ELF-1 (cell line): ENCODE measurements around the gene IL1A.
"Not testable (repeated sequence)": the region's sequence is repeated elsewhere in the genome, so short reads cannot be mapped to it uniquely, and the experiment has no call there.

Source experiments
- DNase-seq: peaks from one replicate; pipeline ENCODE4 v3.0.0-alpha.2; 2016; ENCODE audit warnings: low read depth, low spot score

Gene IL1A

DNA sequence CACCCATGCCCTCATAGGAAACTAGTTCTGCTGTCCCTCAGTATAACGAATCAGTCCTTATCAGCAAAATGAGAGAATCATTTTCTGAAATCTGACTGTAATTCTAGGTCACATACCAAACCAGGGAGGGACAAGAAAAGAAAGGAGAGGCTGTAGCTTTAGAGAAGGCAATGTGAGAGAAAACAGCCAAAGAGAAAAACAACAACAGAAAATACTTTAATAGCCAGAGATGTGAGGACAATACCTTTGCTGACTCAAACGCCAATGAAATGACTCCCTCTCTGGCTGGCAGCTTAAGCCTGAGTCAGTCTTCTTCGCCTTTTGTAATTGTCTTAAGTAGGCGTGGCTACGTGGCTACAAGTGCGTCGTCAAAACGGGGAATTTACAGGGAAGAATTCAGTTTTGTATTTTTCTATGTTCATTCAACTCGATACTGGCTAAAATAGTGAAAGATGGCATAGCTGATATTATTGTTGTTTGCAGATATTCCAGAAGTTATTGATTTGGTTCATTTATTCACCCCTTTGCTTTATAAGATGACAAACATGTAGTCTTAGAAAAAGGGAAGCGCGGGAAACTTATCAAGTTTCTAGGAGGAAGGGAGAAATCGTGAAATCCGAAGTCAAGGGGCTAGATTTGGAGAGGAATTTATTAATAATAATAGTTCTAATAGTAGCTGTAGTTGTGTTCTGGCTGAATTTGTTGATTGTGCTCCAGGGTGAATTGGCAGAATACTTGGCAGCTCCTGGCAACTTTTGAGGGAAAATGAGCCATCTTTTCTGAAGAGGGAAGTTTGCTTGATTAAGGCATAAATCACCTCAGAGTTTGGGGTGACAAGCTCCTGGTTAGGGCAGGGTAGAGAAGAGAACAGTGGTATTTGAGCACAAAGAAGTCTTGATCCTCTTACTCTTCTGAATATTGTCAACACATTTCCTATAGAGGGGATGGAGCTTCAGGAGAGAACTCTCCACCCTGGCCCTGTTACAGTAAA is at the start of gene IL1A:
Gene IL1A, minus strand, starts transcription at position 295 of the 991 bp plus-strand sequence. CDS start 723 bp downstream, outside the sequence.
- DNase-seq: peak; percentile 40

GRCh38 chr2:112833976-112834375 is 49.7 kb upstream of the IL1A start:
- no peak for DNase-seq

GRCh38 chr2:112833639-112833931 is 49.3 kb upstream of the IL1A start:
- DNase-seq: not testable (repeated sequence)

GRCh38 chr2:112832841-112833638 is 48.7 kb upstream of the IL1A start:
- DNase-seq: no peak

- no peak for DNase-seq
Observed at GRCh38 chr2:112831946-112832840, 47.9 kb upstream of the IL1A start.

GRCh38 chr2:112831513-112831845 is 47.2 kb upstream of the IL1A start:
- no peak for DNase-seq

DNA sequence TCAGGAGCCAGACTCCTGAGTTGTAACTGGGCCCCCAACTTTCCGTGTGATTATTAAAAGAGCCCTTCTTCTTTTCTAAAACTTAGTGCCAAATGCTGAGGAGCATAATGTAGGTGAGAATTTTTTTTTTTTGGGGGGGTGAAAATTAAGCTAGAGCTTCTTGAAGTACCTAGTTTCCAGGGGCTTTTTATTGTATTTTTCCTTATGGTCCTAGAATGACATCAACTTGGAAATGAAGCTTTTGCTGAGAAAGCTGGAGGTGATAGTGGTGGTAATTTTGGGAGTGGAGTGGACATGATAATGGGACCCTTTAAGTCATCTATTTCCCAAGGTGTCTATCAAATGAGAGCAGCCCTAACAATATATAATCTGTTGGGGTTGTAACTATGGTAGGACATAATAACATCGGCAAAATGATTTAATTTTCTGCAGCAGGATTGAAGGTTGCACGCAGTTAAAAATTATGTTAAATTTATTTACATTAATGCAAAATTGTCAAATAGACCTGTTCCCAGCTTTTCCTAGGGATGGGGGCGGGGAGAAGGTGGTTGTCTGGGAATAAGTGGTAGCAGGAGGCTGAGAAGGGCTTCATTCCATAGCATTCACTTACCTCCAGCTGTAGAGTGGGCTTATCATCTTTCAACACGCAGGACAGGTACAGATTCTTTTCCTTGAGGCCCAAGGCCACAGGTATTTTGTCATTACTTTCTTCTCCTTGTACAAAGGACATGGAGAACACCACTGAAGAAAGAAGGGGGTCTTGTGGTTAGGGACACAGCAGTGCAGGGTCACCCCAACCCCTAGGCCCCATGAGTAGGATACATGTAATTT is 46.6 kb upstream of the IL1A start:
- DNase-seq: no peak

DNA sequence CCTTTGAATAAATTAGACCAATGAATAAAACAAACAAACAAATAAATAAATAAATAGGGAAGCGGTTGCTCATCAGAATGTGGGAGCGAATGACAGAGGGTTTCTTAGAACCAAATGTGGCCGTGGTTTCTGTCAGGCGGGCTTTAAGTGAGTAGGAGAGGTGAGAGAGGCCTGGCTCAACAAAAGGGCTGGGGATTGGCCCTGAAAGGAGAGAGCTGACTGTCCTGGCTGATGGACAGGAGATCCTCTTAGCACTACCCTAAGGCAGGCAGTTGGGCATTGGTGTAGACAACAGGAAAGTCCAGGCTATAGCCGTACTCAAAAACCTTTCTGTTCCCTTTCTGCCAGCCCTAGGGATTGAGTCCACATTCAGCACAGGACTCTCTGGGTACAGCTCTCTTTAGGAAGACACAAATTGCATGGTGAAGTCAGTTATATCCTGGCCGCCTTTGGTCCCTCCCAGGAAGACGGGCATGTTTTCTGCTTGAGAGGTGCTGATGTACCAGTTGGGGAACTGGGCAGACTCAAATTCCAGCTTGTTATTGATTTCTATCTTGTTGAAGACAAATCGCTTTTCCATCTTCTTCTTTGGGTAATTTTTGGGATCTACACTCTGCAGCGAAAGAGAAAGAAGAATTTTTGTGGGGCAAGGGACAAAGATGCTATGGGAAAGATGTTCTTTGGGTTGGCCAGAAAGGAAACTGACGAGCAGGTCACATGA is 45.8 kb upstream of the IL1A start:
- no peak for DNase-seq

DNA sequence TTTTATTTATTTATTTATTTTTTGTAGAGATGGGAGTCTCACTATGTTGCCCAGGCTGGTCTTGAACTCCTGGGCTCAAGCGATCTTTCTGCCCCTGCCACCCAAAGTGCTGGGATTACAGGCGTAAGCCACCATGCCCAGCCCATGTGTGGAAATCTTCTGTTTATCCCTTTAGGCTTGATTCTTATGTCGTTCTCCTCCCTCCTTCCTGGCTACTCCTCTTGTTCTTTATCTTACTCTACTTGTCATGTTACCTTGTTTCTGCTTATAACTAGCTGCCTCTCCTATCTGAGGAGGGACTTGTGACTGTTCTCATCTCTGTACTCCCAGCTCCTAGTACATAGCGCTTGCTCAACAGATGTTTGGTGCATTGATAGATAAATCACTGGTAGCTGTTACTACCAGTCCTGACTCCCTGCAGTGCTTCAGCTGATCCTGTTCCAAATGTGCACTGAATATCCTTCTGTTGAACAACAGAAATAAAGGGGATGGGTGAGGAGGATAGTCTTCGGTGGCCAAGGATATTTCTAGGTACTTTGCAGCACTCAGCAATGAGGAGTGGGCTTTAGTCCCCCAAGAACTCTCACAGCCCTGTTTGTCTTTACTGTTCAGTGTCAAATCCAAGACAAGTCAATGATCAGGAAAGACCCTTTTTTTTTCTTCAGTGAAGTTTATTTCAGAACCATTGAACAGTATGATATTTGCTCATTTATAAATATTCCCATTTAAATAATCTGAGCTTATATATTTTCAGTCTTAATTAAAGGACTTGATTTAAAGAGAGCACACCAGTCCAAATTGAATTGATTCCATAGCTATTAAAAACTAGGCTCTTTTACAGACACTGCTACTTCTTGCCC is 45.0 kb upstream of the IL1A start:
- DNase-seq: no peak

DNA sequence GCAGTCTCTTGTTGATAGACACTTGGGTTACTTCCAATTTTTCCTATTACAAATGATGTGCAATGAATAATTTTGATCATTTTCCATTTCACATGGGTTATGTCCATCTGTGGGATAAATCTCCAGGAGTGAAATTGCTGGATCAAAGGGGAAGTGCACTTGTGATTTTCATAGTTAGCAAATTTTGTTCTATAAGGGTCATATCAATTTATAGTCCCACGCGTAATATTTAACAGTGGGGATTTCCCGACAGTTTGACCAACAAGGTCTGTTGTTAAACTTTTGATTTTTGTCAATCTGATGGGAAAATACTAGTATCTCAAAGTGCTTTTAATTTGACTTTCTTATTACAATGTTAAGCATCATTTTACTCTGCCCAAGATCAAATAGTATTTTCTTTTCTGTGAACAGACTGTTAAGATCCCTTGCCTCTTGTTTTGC is 44.0 kb upstream of the IL1A start:
- no peak for DNase-seq

- no peak for DNase-seq
Observed at GRCh38 chr2:112827604-112828185, 43.4 kb upstream of the IL1A start.

DNA sequence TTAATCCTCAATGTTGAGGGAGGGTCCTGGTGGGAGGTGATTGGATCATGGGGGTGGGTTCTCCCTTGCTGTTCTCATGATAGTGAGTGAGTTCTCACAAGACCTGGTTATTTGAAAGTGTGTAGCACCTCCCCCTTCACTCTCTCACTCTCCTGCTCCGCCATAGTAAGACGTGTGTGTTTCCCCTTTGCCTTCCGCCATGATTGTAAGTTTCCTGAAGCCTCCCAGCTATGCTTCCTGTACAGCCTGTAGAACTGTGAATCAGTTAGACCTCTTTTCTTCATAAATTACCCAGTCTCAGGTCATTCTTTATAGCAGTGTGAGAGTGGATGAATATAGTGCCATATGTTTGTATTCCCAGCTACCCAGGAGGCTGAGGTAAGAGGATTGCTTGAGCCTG is 42.7 kb upstream of the IL1A start:
- no peak for DNase-seq

GRCh38 chr2:112825706-112826105 is 41.4 kb upstream of the IL1A start:
- DNase-seq: no peak

DNA sequence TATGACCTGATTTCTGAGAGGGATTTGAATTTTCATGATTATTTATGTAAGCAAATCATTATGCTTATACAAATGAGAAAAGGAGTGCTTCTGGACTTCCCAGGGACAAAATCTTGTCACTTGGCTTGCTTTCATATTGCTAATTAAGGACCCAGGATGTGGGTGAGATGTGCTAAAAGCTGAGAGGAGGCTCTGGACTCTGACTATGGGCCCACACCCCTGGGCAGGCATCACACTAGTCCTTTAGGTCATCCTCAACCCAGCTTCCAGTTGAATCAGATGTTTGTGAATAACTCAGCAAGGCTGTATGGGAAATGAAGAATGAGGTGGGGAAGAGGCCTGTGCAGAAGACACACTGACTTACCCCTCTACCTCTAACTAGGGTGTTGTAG is 40.4 kb upstream of the IL1A start:
- DNase-seq: no peak

DNA sequence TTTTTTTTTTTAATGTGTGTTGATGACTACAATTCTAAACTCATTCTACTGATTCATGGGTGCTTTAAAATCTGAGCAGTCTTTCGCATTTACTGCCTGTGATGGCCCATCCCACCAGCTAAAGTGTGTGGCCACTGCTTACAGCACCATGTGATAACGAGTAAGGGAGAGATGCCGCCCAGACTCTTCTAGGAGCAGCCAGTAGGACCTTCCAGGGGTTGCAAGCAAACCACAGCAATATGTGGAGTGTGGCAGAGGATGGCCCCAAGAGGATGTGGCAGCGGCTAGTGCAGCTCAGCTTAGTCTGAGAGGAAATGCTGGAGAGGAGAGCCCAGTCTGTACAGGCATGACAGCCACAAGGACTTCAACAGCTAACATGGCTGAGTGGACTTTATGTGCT is 37.4 kb upstream of the IL1A start:
- no peak for DNase-seq

GRCh38 chr2:112821142-112821541 is 36.8 kb upstream of the IL1A start:
- no peak for DNase-seq

DNA sequence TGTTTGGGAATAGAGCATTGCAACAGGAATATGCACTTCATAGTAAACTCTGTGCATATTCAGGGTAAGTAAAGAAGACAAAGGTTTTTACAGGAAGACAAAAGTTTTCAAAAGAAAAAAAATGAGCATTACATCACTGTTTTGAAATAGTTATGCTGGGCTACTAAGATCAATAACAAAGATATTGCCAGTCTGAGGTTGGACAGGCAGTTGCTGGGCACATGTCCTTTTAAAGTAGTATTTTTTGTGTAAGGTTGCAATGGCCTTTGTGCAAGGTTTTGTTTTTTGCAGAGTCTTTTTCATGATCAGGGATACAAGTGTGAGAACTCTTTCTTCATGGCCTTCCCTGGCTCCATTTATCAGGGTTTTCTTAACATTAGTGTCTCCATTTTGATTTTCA is 36.0 kb upstream of the IL1A start:
- DNase-seq: no peak

DNA sequence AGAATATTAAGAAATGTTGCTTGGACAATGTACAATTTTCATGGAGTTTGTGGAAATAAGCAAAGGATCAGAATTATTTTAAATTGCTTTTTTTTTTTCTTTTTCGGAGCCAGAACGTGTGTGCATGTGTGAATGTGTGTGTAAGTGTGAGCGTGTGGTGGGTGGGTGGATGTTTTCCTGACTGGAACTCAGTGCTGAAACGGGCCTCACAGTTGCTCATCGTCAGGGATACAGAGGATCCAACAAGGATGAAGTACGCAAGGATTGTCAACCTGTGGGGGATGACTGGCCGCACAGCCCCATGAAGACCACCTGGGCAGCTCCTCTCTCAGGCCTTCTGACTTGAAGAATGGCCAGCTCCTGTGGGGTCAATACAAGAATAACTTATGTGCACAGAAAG is 34.8 kb upstream of the IL1A start:
- no peak for DNase-seq
